CD14-positive monocyte (primary cell): ENCODE measurements around the gene MS4A13. TPM values are rescaled to one million over a fixed set of nuclear protein-coding genes. Genes with fewer than 3 reads are reported as not detected.

Source experiments
- DNase-seq, 3 donors: peaks; one replicate each; pipeline ENCODE4 v3.0.0-alpha.2; 2011 to 2022
- H2AFZ ChIP-seq: 2 replicates; pipeline ENCODE4 v1.6.0; 2012; ENCODE audit warnings: mild to moderate bottlenecking, low read depth, low read length, inconsistent platforms; ENCODE audit not compliant: insufficient read depth, poor library complexity, severe bottlenecking
- H3K27ac ChIP-seq, 2 donors: 1 replicate in 1 of 2; 2 replicates in 1 of 2; pipeline ENCODE4 v1.5.1; 2012 to 2013; ENCODE audit warnings: low read length in 2 of 2, control low read depth in 1 of 2, inconsistent platforms in 1 of 2, low read depth in 1 of 2, mild to moderate bottlenecking in 1 of 2
- H3K27me3 ChIP-seq, 2 donors: one replicate each; pipeline versions ENCODE4 v1.6.0 to v1.6.1; 2011 to 2013; ENCODE audit warnings: low read length in 2 of 2; ENCODE audit not compliant: control insufficient read depth in 2 of 2, insufficient read depth in 2 of 2
- H3K36me3 ChIP-seq, 2 donors: replicated peaks in 1 of 2; 1 replicate in 1 of 2; 2 replicates in 1 of 2; pipeline versions ENCODE4 v1.5.1 to v1.6.1; 2012 to 2013; ENCODE audit warnings: low read length in 2 of 2, control low read depth in 1 of 2, inconsistent platforms in 1 of 2, mild to moderate bottlenecking in 1 of 2; ENCODE audit not compliant: insufficient read depth in 2 of 2, control insufficient read depth in 1 of 2
- H3K4me1 ChIP-seq, 2 donors: 1 replicate in 1 of 2; 2 replicates in 1 of 2; pipeline versions ENCODE4 v1.5.1 to v1.6.1; 2012 to 2013; ENCODE audit warnings: low read length in 2 of 2, control low read depth in 1 of 2, inconsistent platforms in 1 of 2, mild to moderate bottlenecking in 1 of 2, moderate library complexity in 1 of 2; ENCODE audit not compliant: insufficient read depth in 2 of 2, control insufficient read depth in 1 of 2
- H3K4me2 ChIP-seq: replicated peaks from 2 replicates; pipeline ENCODE3; 2012; ENCODE audit warnings: low read length, moderate library complexity, mild to moderate bottlenecking; ENCODE audit not compliant: poor library complexity, severe bottlenecking; ENCODE audit errors: extremely low read depth
- H3K4me3 ChIP-seq, 3 experiments: fragments of 200-600 bp in 1 of 3; sonication (generic) in 1 of 3; replicated peaks in 1 of 3; 1 replicate in 2 of 3; 2 replicates in 1 of 3; pipeline ENCODE4 v1.5.1; 2011 to 2013; ENCODE audit warnings: low read length in 3 of 3, mild to moderate bottlenecking in 3 of 3, control low read depth in 2 of 3, low read depth in 2 of 3, inconsistent platforms in 1 of 3, moderate library complexity in 1 of 3
- H3K79me2 ChIP-seq: 2 replicates; pipeline ENCODE4 v1.6.0; 2012; ENCODE audit warnings: mild to moderate bottlenecking, control low read depth, inconsistent platforms, low read length, moderate library complexity; ENCODE audit not compliant: insufficient read depth
- H3K9ac ChIP-seq: 2 replicates; pipeline ENCODE4 v1.6.0; 2017; ENCODE audit warnings: low read length, mild to moderate bottlenecking; ENCODE audit not compliant: insufficient read depth, poor library complexity, severe bottlenecking
- H3K9me3 ChIP-seq, 2 donors: replicated peaks in 1 of 2; 1 replicate in 1 of 2; 2 replicates in 1 of 2; pipeline versions ENCODE4 v1.5.1 to v1.6.1; 2012 to 2013; ENCODE audit warnings: low read length in 2 of 2, control low read depth in 1 of 2; ENCODE audit not compliant: control insufficient read depth in 1 of 2, insufficient read depth in 1 of 2
- H4K20me1 ChIP-seq: 2 replicates; pipeline ENCODE4 v1.6.0; 2012; ENCODE audit warnings: mild to moderate bottlenecking, low read length, control low read depth, moderate library complexity; ENCODE audit not compliant: insufficient read depth
- H3K27ac Mint-ChIP-seq, 7 donors: one replicate each; pipeline ENCODE4 v1.8.0; 2020; ENCODE audit warnings: mild to moderate bottlenecking in 7 of 7, mixed read lengths in 7 of 7, moderate library complexity in 6 of 7, inconsistent platforms in 2 of 7
- H3K27me3 Mint-ChIP-seq, 3 donors: one replicate each; pipeline ENCODE4 v1.8.0; 2021 to 2022; ENCODE audit warnings: low read depth in 3 of 3, mild to moderate bottlenecking in 3 of 3, mixed read lengths in 3 of 3, moderate library complexity in 3 of 3, inconsistent platforms in 1 of 3
- H3K36me3 Mint-ChIP-seq, 2 donors: one replicate each; pipeline ENCODE4 v1.8.0; 2020; ENCODE audit warnings: mixed read lengths in 2 of 2, inconsistent platforms in 1 of 2, mild to moderate bottlenecking in 1 of 2
- H3K4me1 Mint-ChIP-seq: one replicate; pipeline ENCODE4 v1.8.0; 2020; ENCODE audit warnings: mild to moderate bottlenecking, mixed read lengths
- H3K4me3 Mint-ChIP-seq, 2 donors: one replicate each; pipeline ENCODE4 v1.8.0; 2020; ENCODE audit warnings: mild to moderate bottlenecking in 2 of 2, mixed read lengths in 2 of 2, moderate library complexity in 1 of 2
- H3K9me3 Mint-ChIP-seq, 7 donors: one replicate each; pipeline ENCODE4 v1.8.0; 2020 to 2022; ENCODE audit warnings: mixed read lengths in 7 of 7, mild to moderate bottlenecking in 6 of 7, moderate library complexity in 6 of 7, inconsistent platforms in 2 of 7
- CTCF ChIP-seq: fragments of 200-600 bp; IDR thresholded peaks from one replicate; pipeline ENCODE4 v1.8.0; 2022; ENCODE audit warnings: antibody characterized with exemption, mild to moderate bottlenecking
- WGBS: methylation state at CpG from one replicate; pipeline ENCODE4 v1.1.5; 2013; ENCODE audit warnings: missing lambda C conversion rate; ENCODE audit not compliant: insufficient coverage; 5-methylcytosine and 5-hydroxymethylcytosine counted together
- intact Hi-C, 2 donors: fragments of 100-400 bp; cut with micrococcal nuclease; formaldehyde crosslinking; loops; one replicate each; pipeline versions ENCODE4 v1.15.0 to v1.15.1; 2023
- polyA plus RNA-seq, 3 donors: library from polyadenylated mRNA; depleted of rRNA in 1 of 3; unstranded in 2 of 3; stranded (reverse) in 1 of 3; fragments of 300-500 nt in 2 of 3; fragments of >200 nt in 1 of 3; fragmentation: Illumina TruSeq in 2 of 3; gene quantifications; 1 replicate in 2 of 3; 2 replicates in 1 of 3; pipeline ENCODE4 v1.2.3, GENCODE V29; 2012 to 2021

Gene MS4A13
- polyA plus RNA-seq, 3 donors, result not detected

GRCh38 chr11:60513496-60514460 lies 1.4 kb upstream of the MS4A13 start:
- Histone ChIP-seq H3K27me3 (peaks cover 0 to 2% of the 10 kb centered on the region in 2 donors), H3K27ac (no peak overlapping the region), H4K20me1 (no peaks in the 10 kb centered on the region), H3K4me1 (no peaks in the 10 kb centered on the region), H3K79me2 (no peaks in the 10 kb centered on the region), H2AFZ (no peak overlapping the region), H3K9me3 (peaks cover 0 to 3% of the 10 kb centered on the region in 2 donors), H3K9ac (no peak overlapping the region), H3K36me3 (no peaks in the 10 kb centered on the region), H3K4me3 (no peak overlapping the region), H3K4me2 (no peak overlapping the region)
- Mint-ChIP-seq H3K27ac (no peak overlapping the region), H3K4me3 (no peak overlapping the region), H3K4me1 (peaks cover 5% of the 10 kb centered on the region), H3K9me3 (peaks cover 4 to 11% (median 7%) of the 10 kb centered on the region in 7 donors), H3K36me3 (no peaks in the 10 kb centered on the region), H3K27me3 (peaks cover 0 to 8% (median 0%) of the 10 kb centered on the region in 3 donors)
- no CpG with 5 or more reads among the region's 2 CpGs for WGBS
- intact Hi-C loops, result no loop called here
- peak in 2 of 3 donors; percentile 5 to 14 for DNase-seq
- no peak for TF ChIP-seq CTCF

GRCh38 chr11:60528465-60528864 lies 13.3 kb downstream of the MS4A13 start:
- H3K27me3 Mint-ChIP-seq, result no peaks in the 10 kb centered on the region
- H3K4me3 Mint-ChIP-seq, result no peak overlapping the region
- no peaks in the 10 kb centered on the region for H3K36me3 ChIP-seq
- WGBS, result no CpG with 5 or more reads among the region's 1 CpG
- H3K4me3 ChIP-seq, result no peak overlapping the region
- H3K9ac ChIP-seq, result no peak overlapping the region
- no peak for TF ChIP-seq CTCF
- H3K4me1 ChIP-seq, result peaks cover 18 to 26% of the 10 kb centered on the region in 2 donors
- H3K79me2 ChIP-seq, result no peaks in the 10 kb centered on the region
- no peak overlapping the region for H3K4me2 ChIP-seq
- peaks cover 7 to 22% (median 17%) of the 10 kb centered on the region in 7 donors for H3K9me3 Mint-ChIP-seq
- H4K20me1 ChIP-seq, result no peaks in the 10 kb centered on the region
- H3K9me3 ChIP-seq, result peaks cover 6 to 10% of the 10 kb centered on the region in 2 donors
- no peak overlapping the region for H2AFZ ChIP-seq
- peaks cover 25% of the 10 kb centered on the region for H3K4me1 Mint-ChIP-seq
- H3K27ac Mint-ChIP-seq, result peak overlapping the region in 2 of 7 donors; percentile 32 to 71
- H3K36me3 Mint-ChIP-seq, result peaks cover 2 to 3% of the 10 kb centered on the region in 2 donors
- no peak overlapping the region for H3K27ac ChIP-seq
- no peaks in the 10 kb centered on the region for H3K27me3 ChIP-seq
- intact Hi-C loops, result no loop called here
- no peak for DNase-seq
